ENCODE data around the gene WDFY1.

WDFY1 gene

DNA sequence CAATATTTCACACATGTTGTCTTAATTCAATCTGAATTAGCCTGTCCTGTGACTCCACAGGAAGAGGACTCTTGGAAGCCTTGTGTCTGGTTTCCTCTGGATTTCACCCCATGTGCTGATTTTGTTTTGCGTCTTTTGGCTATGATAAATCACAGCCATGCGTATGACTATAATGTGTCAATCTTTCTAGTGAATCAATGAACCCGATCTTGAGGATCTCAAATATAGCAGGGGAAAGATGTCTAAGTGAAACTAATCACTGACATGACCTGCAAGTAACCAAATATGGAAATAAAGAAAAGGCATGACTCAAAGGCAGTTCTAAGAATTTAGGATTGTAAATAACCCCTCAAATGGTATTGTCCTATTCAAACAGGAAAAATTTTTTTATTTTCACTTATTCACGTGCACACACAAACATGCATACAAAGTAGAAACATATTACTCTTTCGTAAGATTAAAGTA, 8.2 kb downstream of the WDFY1 start:
- Histone ChIP-seq H3K27ac (ENCODE audit: low read depth, low read length, poor library complexity, severe bottlenecking) (no peak overlapping the region), H3K4me2 (ENCODE audit: low read length) (no peak overlapping the region), H3K79me2 (ENCODE audit: insufficient read depth, low read length) (no peaks in the 10 kb centered on the region), H3K27me3 (ENCODE audit: insufficient read depth, low read length) (no peaks in the 10 kb centered on the region), H3K4me1 (ENCODE audit: insufficient read depth, low read length, severe bottlenecking) (no peaks in the 10 kb centered on the region), H4K20me1 (ENCODE audit: insufficient read depth, low read length) (no peaks in the 10 kb centered on the region), H2AFZ (ENCODE audit: low read length) (no peak overlapping the region), H3K36me3 (ENCODE audit: insufficient read depth, low read length) (no peaks in the 10 kb centered on the region), H3K9me3 (ENCODE audit: low read length) (no peaks in the 10 kb centered on the region), H3K9ac (ENCODE audit: low read length) (no peak overlapping the region), H3K9me2 (ENCODE audit: low read depth, low read length) (no peaks in the 10 kb centered on the region), H3K4me3 (ENCODE audit: low read depth, low read length, poor library complexity, severe bottlenecking) (no peak overlapping the region), H3F3A (ENCODE audit: insufficient read depth, low read length) (no peaks in the 10 kb centered on the region)
- TF ChIP-seq, protein P1, sequence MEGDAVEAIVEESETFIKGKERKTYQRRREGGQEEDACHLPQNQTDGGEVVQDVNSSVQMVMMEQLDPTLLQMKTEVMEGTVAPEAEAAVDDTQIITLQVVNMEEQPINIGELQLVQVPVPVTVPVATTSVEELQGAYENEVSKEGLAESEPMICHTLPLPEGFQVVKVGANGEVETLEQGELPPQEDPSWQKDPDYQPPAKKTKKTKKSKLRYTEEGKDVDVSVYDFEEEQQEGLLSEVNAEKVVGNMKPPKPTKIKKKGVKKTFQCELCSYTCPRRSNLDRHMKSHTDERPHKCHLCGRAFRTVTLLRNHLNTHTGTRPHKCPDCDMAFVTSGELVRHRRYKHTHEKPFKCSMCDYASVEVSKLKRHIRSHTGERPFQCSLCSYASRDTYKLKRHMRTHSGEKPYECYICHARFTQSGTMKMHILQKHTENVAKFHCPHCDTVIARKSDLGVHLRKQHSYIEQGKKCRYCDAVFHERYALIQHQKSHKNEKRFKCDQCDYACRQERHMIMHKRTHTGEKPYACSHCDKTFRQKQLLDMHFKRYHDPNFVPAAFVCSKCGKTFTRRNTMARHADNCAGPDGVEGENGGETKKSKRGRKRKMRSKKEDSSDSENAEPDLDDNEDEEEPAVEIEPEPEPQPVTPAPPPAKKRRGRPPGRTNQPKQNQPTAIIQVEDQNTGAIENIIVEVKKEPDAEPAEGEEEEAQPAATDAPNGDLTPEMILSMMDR (IDR thresholded peaks at IDR 0.05; ENCODE audit: low read length), result no peak
- no peak for TF ChIP-seq EZH2 (IDR thresholded peaks at IDR 0.05; ENCODE audit: borderline replicate concordance, low read length)

DNA sequence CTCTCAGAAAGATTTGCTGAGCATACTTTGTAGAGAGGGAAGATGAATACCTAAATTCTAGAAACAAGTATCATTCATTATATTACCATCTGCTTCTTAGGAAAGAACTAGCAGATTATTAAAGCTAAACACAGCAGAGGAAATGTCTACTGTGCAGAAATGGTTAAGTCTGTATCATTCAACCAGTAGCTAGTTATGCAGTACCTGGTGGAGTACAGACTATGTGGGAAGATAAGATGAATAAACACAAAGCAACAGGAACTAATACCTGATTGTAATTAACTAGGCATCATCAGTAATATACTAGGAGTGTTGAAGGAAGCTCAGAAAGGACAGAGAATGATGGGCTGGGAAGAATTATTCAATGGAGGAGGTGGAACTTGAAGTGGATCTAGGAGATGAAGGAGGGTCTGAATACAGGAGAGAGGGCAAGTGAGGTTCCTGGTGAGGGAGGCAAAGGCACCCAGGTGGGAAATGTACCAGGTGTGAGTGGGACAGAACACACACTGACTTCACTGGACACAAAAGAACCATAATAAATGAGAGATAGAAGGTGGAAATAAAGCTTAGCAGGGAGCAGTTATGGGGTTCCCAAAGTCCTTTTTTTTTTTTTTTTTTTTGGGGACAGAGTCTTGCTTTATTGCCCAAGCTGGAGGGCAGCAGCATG, 9.5 kb downstream of the WDFY1 start:
- no peak for TF ChIP-seq EZH2 (IDR thresholded peaks at IDR 0.05; ENCODE audit: borderline replicate concordance, low read length)
- TF ChIP-seq, protein P1 (IDR thresholded peaks at IDR 0.05; ENCODE audit: low read length), result no peak
- no peaks in the 10 kb centered on the region for H3K79me2 ChIP-seq (ENCODE audit: insufficient read depth, low read length)
- no peaks in the 10 kb centered on the region for H3K27me3 ChIP-seq (ENCODE audit: insufficient read depth, low read length)
- no peaks in the 10 kb centered on the region for H3K36me3 ChIP-seq (ENCODE audit: insufficient read depth, low read length)
- H3K4me3 ChIP-seq (ENCODE audit: low read depth, low read length, poor library complexity, severe bottlenecking), result no peak overlapping the region
- H3K9ac ChIP-seq (ENCODE audit: low read length), result no peak overlapping the region
- H4K20me1 ChIP-seq (ENCODE audit: insufficient read depth, low read length), result no peaks in the 10 kb centered on the region
- no peak overlapping the region for H3K27ac ChIP-seq (ENCODE audit: low read depth, low read length, poor library complexity, severe bottlenecking)
- H3K4me1 ChIP-seq (ENCODE audit: insufficient read depth, low read length, severe bottlenecking), result no peaks in the 10 kb centered on the region
- no peaks in the 10 kb centered on the region for H3F3A ChIP-seq (ENCODE audit: insufficient read depth, low read length)
- no peak overlapping the region for H2AFZ ChIP-seq (ENCODE audit: low read length)
- no peaks in the 10 kb centered on the region for H3K9me2 ChIP-seq (ENCODE audit: low read depth, low read length)
- H3K9me3 ChIP-seq (ENCODE audit: low read length), result no peaks in the 10 kb centered on the region
- H3K4me2 ChIP-seq (ENCODE audit: low read length), result no peak overlapping the region

DNA sequence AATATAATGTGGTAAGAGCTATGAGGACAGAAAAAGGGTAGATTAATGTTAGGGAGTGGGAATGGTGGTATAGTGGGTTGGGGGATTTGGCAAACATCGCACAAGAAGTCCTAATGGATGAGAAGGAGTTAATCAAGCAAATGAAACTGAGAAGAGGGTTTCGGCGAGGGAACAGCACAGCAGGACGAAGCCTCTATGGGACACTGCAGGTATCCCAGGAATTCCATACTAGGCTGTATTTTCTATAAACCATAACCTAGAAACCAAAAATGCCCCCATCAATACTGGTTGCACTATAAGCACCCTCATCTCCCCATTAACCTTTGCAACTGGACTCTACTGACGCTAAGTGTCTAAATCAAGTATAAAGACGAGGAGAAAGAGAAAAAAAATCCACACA, 10.3 kb downstream of the WDFY1 start:
- no peaks in the 10 kb centered on the region for H3K9me2 ChIP-seq (ENCODE audit: low read depth, low read length)
- no peaks in the 10 kb centered on the region for H3K4me1 ChIP-seq (ENCODE audit: insufficient read depth, low read length, severe bottlenecking)
- H3F3A ChIP-seq (ENCODE audit: insufficient read depth, low read length), result no peaks in the 10 kb centered on the region
- H4K20me1 ChIP-seq (ENCODE audit: insufficient read depth, low read length), result no peaks in the 10 kb centered on the region
- H2AFZ ChIP-seq (ENCODE audit: low read length), result no peak overlapping the region
- H3K36me3 ChIP-seq (ENCODE audit: insufficient read depth, low read length), result no peaks in the 10 kb centered on the region
- no peak overlapping the region for H3K27ac ChIP-seq (ENCODE audit: low read depth, low read length, poor library complexity, severe bottlenecking)
- no peak overlapping the region for H3K9ac ChIP-seq (ENCODE audit: low read length)
- no peak overlapping the region for H3K4me2 ChIP-seq (ENCODE audit: low read length)
- H3K27me3 ChIP-seq (ENCODE audit: insufficient read depth, low read length), result no peaks in the 10 kb centered on the region
- no peaks in the 10 kb centered on the region for H3K9me3 ChIP-seq (ENCODE audit: low read length)
- no peak overlapping the region for H3K4me3 ChIP-seq (ENCODE audit: low read depth, low read length, poor library complexity, severe bottlenecking)
- TF ChIP-seq, protein P1 (IDR thresholded peaks at IDR 0.05; ENCODE audit: low read length), result no peak
- no peak for TF ChIP-seq EZH2 (IDR thresholded peaks at IDR 0.05; ENCODE audit: borderline replicate concordance, low read length)
- H3K79me2 ChIP-seq (ENCODE audit: insufficient read depth, low read length), result no peaks in the 10 kb centered on the region
